GM10266 (cell line): ENCODE results near the gene PRIMA1.

ENCODE experiments used
- DNase-seq: peaks from one replicate; pipeline ENCODE4 v3.0.0; 2012; ENCODE audit errors: extremely low spot score
- CTCF ChIP-seq: IDR thresholded peaks from 2 replicates; pipeline ENCODE4 v1.5.1; 2012; ENCODE audit warnings: mild to moderate bottlenecking, low read depth; ENCODE audit not compliant: control insufficient read depth, insufficient read depth; ENCODE audit errors: missing control alignments

The PRIMA1 gene

GRCh38 chr14:93804654-93805053 lies 16.4 kb upstream of the PRIMA1 start:
- DNase-seq: no peak
- TF ChIP-seq CTCF: peak; percentile 33

GRCh38 chr14:93803408-93804318 lies 15.4 kb upstream of the PRIMA1 start:
- DNase-seq: no peak
- no peak for TF ChIP-seq CTCF

- DNase-seq: no peak
- no peak for TF ChIP-seq CTCF
Observed at GRCh38 chr14:93799989-93800921, 12.0 kb upstream of the PRIMA1 start.

GRCh38 chr14:93799617-93799988 lies 11.3 kb upstream of the PRIMA1 start:
- no peak for DNase-seq
- TF ChIP-seq CTCF: no peak

GRCh38 chr14:93797536-93797935 lies 9.3 kb upstream of the PRIMA1 start:
- TF ChIP-seq CTCF: no peak
- DNase-seq: no peak

- TF ChIP-seq CTCF: no peak
- DNase-seq: no peak
Observed at GRCh38 chr14:93797071-93797470, 8.8 kb upstream of the PRIMA1 start.
